Erythroblast (primary cell): ENCODE data around the gene DGKB.

ENCODE experiments used
- GATA1 ChIP-seq: IDR thresholded peaks from 2 replicates; pipeline ENCODE4 v1.6.1; 2011; ENCODE audit warnings: low read depth, mild to moderate bottlenecking, control low read depth, low read length, moderate library complexity
- POLR2A ChIP-seq: IDR thresholded peaks from 2 replicates; pipeline ENCODE4 v1.6.1; 2011; ENCODE audit warnings: mild to moderate bottlenecking, low read length

- TF ChIP-seq POLR2A, result no peak
- no peak for TF ChIP-seq GATA1
These were observed 612.6 kb downstream of the DGKB start for GRCh38 chr7:14289957-14290356.
